ENCODE measurements around the gene P2RX5.

GRCh38 chr17:3698139-3698538 lies 2.2 kb upstream of the P2RX5 start:
- no peak for TF ChIP-seq CTCF (IDR thresholded peaks at IDR 0.05)
- no peak for TF ChIP-seq POLR2A (IDR thresholded peaks at IDR 0.05)

All from heart left ventricle (tissue), 13 donors.